ENCODE results near the gene CELF6.
"Not testable (repeated sequence)": the region's sequence is repeated elsewhere in the genome, so short reads cannot be mapped to it uniquely, and the experiment has no call there.

CELF6 gene

GRCh38 chr15:72315706-72316370 lies 4.1 kb downstream of the CELF6 start:
- DNase-seq (ENCODE audit: low read depth) = no peak

GRCh38 chr15:72313881-72314280 lies 6.1 kb downstream of the CELF6 start:
- DNase-seq (ENCODE audit: low read depth) = no peak

- no peak for DNase-seq (ENCODE audit: low read depth)
These were observed 6.5 kb downstream of the CELF6 start for GRCh38 chr15:72313448-72313840.

GRCh38 chr15:72312605-72313447 lies 7.1 kb downstream of the CELF6 start:
- peak; percentile 25 for DNase-seq (ENCODE audit: low read depth)

- DNase-seq (ENCODE audit: low read depth) = no peak
These were observed 12.9 kb downstream of the CELF6 start for GRCh38 chr15:72307026-72307425.

- DNase-seq (ENCODE audit: low read depth) = peak; percentile 12
These were observed 13.7 kb downstream of the CELF6 start for GRCh38 chr15:72306211-72306785.

GRCh38 chr15:72304596-72304995 lies 15.4 kb downstream of the CELF6 start:
- no peak for DNase-seq (ENCODE audit: low read depth)

GRCh38 chr15:72302955-72303354 lies 17.0 kb downstream of the CELF6 start:
- no peak for DNase-seq (ENCODE audit: low read depth)

GRCh38 chr15:72289597-72290325 lies 30.2 kb downstream of the CELF6 start:
- DNase-seq (ENCODE audit: low read depth) = no peak

GRCh38 chr15:72288796-72289596 lies 31.0 kb downstream of the CELF6 start:
- DNase-seq (ENCODE audit: low read depth) = no peak

GRCh38 chr15:72285927-72286516 lies 33.9 kb downstream of the CELF6 start:
- peak; percentile 34 for DNase-seq (ENCODE audit: low read depth)

- no peak for DNase-seq (ENCODE audit: low read depth)
These were observed 34.6 kb downstream of the CELF6 start for GRCh38 chr15:72285402-72285801.

GRCh38 chr15:72284781-72285180 lies 35.2 kb downstream of the CELF6 start:
- DNase-seq (ENCODE audit: low read depth) = no peak

- DNase-seq (ENCODE audit: low read depth) = no peak
These were observed 38.2 kb downstream of the CELF6 start for GRCh38 chr15:72281713-72282112.

- DNase-seq (ENCODE audit: low read depth) = no peak
These were observed 39.2 kb downstream of the CELF6 start for GRCh38 chr15:72280751-72281150.

- no peak for DNase-seq (ENCODE audit: low read depth)
These were observed 41.2 kb downstream of the CELF6 start for GRCh38 chr15:72278737-72279136.

- DNase-seq (ENCODE audit: low read depth) = no peak
These were observed 43.6 kb downstream of the CELF6 start for GRCh38 chr15:72276326-72276700.

GRCh38 chr15:72275635-72276325 lies 44.2 kb downstream of the CELF6 start:
- not testable (repeated sequence) for DNase-seq (ENCODE audit: low read depth)

- no peak for DNase-seq (ENCODE audit: low read depth)
These were observed 47.0 kb downstream of the CELF6 start for GRCh38 chr15:72272997-72273352.

GRCh38 chr15:72272213-72272996 lies 47.6 kb downstream of the CELF6 start, which contains the start of gene PARP6:
Gene PARP6 (minus strand): TSS chr15:72272554. CDS start chr15:72267477, 5,077 bp downstream.
- peak; percentile 95 for DNase-seq (ENCODE audit: low read depth)

Data from stimulated activated CD8-positive, alpha-beta memory T cell treated with anti-CD3 and anti-CD28 coated beads, Interleukin-12 subunit alpha, Interleukin-12 subunit beta, amount 100 ng/mL, for 1 hour (primary cell).